HEK293T (cell line): ENCODE measurements around the gene MLH3.

Experiments used
- ARNT ChIP-seq: fragments of 450-650 bp; IDR thresholded peaks from 2 replicates; pipeline ENCODE4 v1.6.1; 2017; ENCODE audit warnings: mild to moderate bottlenecking
- BHLHE40 ChIP-seq: fragments of 450-650 bp; IDR thresholded peaks from 2 replicates; pipeline ENCODE4 v1.6.1; 2016; ENCODE audit warnings: mild to moderate bottlenecking, moderate library complexity, borderline replicate concordance
- CTBP1 ChIP-seq: fragments of 450-650 bp; IDR thresholded peaks from 2 replicates; pipeline ENCODE4 v1.6.1; 2016; ENCODE audit warnings: borderline replicate concordance
- SP1 ChIP-seq: fragments of 450-650 bp; IDR thresholded peaks from 2 replicates; pipeline ENCODE4 v1.6.1; 2017
- TARDBP ChIP-seq: fragments of 450-650 bp; IDR thresholded peaks from 2 replicates; pipeline ENCODE4 v1.6.1; 2016
- ZNF384 ChIP-seq: fragments of 450-650 bp; IDR thresholded peaks from 2 replicates; pipeline ENCODE4 v1.6.1; 2016

DNA sequence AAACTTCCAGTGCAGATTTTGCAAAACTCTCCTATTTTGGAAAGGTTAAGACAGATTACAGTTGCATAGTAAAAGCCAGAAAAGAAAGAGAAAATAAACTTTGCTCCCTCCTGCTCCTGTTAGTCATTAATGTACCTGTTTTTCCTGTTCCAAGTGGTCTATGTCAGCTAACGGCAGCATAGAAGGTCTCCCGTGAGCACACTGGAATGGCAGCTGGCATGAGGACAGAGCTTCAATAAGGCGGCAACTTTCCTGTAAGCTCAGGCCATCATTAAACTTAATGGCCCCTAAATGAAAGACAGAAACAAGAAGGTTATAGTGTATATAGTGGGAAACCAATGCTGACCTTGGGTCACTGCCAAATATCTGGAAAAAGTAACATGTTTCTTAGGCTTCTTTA, 32.6 kb downstream of the MLH3 start:
- no peak for TF ChIP-seq ZNF384
- TF ChIP-seq TARDBP = no peak
- TF ChIP-seq ARNT = no peak
- TF ChIP-seq SP1 = no peak
- TF ChIP-seq CTBP1 = no peak
- no peak for TF ChIP-seq BHLHE40
